GM21717 (cell line): Measurements from ENCODE around the gene SSTR5.
"Not testable (repeated sequence)": the region's sequence is repeated elsewhere in the genome, so short reads cannot be mapped to it uniquely, and the experiment has no call there.

Experiments
- ATAC-seq: cut with Tn5 transposase; IDR thresholded peaks from one replicate; pipeline ENCODE4 v1.9.1; 2021; ENCODE audit warnings: mild to moderate bottlenecking, moderate library complexity; ENCODE audit not compliant: unreplicated experiment

SSTR5 gene

GRCh38 chr16:1072526-1073261, at the start of gene SSTR5:
Gene SSTR5, plus strand, starts transcription at chr16:1072747. Its CDS starts 6,122 bp downstream, at chr16:1078869.
- no peak for ATAC-seq

DNA sequence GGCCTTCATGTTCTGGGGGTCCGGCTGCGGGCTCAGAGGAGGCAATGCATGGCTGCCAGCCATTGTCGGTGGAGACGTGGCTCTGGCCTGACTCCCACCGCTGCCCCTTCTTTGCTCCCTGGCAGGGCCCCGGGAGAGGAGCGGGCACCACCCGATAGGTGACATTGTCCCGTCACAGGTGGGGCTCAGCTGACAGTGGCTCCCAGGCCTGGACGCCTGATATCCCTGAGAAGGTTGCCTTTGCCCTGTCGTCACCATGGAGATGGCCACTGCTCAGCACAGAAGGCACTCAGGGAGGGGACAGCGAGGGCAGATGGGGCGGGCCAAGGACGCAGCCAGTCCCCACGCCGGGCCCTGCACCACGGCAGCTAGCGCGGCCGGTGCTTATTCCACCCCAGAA, 48.4 kb upstream of the SSTR5 start:
- no peak for ATAC-seq

GRCh38 chr16:1025183-1025809, 47.3 kb upstream of the SSTR5 start:
- not testable (repeated sequence) for ATAC-seq

GRCh38 chr16:1026057-1026783, 46.3 kb upstream of the SSTR5 start:
- ATAC-seq, result no peak

DNA sequence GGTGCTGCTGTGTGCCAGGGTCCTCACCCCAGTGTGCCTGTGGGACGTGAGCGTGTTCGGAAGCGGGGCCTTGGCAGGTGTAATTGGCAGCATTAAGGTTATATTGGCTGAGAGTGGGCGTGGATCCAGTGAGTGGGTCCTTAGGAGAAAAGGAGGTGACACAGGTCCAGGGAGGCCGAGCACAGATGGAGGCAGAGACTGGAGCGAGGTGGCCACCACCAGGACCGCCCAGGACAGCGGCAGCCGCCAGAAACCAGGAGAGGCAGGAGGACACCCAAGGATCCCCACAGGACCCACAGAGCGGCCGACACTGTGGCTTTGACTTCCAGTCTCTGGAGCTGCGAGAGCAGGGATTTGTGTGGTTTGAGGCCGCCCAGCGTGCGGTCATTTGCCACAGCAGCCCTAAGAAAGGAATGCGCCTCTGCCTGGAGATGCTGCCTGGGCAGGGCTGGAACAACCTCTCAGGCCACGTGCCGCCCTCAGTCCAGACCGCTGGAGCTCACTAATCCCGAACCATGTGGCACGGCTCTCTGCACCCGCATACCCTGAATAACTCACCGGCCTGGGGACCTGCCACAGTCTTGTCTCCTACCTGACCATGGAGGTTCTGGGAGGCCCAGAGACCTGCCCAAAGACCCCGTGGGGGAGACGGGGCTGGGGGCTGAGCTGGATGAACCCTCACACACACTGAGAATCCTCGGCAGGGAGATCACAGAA, 45.6 kb upstream of the SSTR5 start:
- ATAC-seq, result no peak

- no peak for ATAC-seq
These were observed 45.1 kb upstream of the SSTR5 start for GRCh38 chr16:1027501-1027815.

- ATAC-seq, result no peak
These were observed 44.5 kb upstream of the SSTR5 start for GRCh38 chr16:1028056-1028455.

DNA sequence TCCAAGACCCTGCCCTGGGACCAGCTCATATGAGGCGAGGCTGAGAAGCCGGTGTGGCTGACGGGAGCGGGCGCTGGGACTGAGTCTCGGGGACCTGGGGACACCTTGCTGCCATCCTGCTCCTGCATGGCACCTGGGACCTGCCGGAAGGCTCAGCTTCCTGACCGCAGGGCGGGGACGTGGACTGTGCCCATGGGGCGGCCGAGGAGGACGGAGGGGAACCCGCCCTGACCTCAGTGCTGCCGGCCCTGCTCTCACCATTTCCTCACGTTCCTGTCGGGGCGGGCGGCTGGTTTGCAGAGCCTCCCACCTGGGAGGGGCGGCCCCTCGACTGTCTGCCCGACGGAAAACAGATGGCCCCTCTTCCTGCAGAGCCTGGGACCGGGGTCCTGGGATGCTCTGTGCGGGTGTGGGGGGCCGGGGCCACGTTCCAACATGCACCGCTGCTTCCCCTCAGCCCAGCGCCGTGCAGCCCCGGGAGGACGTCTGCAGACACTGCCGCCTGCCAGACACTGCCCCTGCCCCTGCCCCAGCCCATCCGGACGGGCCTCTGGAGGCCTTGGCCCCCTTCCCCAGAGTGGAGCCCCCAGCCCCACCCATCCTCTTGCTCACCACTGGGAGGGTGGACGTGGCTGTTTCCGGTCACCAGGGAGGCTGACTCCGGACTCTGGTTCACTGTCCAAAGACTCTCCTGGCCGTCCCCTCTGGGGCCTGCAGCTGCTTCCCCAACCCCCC, 43.9 kb upstream of the SSTR5 start:
- no peak for ATAC-seq

DNA sequence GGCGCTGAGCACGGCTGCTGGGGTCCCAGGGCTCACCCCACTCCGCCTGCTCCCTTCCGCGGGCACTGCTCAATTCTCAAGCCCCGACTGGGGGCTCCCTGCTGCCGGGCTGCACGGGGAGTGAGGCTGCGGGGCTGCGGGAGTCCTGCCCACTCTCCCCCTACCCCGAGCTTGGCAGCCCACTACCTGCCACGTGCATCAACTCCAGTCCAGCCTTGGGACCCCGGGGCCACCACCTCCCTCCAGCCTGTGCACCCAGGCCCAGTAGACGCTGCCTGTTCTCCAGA, 43.3 kb upstream of the SSTR5 start:
- ATAC-seq, result no peak

GRCh38 chr16:1030473-1030901, 42.1 kb upstream of the SSTR5 start:
- ATAC-seq, result no peak

- ATAC-seq, result no peak
These were observed 40.9 kb upstream of the SSTR5 start for GRCh38 chr16:1031666-1032065.

DNA sequence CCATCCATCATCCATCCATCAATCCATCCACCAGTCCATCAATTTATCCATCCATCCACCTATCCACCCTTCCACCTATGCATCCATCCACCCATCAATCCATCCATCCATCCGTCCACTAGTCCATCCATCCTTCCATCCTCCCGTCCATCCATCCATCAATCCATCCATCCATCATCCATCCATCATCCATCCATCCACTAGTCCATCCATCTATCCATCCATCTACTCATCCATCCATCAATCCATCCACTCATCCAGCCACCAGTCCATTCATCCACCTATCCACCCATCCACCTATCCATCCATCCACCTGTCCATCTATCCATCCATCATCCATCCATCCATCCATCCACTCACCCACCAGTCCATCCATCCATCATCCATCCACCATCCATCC, 39.9 kb upstream of the SSTR5 start:
- ATAC-seq, result no peak

GRCh38 chr16:1033128-1033679, 39.3 kb upstream of the SSTR5 start:
- no peak for ATAC-seq

DNA sequence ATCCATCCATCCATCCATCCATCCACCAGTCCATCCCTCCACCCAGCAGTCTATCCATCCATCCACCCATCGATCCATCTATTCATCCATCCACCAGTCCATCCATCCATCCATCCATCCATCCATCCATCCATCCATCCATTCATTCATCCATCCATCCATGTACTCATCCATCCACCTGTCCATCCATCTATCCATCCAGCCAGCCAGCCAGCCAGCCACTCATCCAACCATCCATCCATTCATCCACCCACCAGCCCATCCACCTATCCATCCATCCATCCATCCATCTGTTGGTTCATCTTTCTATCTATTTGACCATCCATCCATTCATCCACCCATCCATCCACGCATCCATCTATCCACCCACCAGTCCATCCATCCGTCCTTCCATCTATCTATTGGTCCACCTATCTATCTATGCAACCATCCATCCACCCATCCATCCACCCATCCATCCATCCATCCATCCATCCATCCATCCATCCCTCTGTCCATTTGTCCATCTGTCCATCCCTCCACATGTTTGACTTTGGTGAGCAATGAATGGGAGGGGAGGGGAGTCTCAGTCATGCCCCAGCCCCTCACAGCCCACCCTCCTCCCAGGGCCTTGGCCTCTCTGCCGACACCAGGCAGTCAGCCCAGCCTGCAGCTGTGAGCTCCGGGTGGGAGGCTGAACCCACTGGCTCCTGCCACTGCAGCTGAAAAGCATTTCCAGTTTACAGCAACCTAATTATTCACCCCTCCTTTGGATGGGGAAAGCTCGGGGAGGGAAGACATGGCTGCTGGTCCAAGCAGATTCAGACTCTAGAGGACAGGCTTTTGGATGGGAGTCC, 38.1 kb upstream of the SSTR5 start:
- ATAC-seq, result no peak

DNA sequence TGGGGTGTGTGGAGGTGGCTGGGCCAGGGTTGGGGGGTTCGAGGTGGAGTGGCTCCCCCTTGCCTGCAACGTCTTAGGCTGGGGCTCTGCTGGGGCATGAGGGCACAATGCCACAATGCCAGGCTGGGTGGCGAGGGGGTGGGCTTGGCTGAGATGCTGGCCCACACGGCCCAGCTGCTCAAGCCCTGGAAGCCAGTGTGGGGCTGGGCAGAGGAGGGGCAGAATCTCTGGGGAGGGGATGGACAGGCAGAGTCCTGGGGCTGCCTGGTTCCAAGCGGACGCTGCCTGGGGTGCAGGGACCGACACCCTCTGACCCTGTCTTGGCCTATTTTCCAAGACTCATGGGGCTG, 37.5 kb upstream of the SSTR5 start:
- ATAC-seq, result no peak

DNA sequence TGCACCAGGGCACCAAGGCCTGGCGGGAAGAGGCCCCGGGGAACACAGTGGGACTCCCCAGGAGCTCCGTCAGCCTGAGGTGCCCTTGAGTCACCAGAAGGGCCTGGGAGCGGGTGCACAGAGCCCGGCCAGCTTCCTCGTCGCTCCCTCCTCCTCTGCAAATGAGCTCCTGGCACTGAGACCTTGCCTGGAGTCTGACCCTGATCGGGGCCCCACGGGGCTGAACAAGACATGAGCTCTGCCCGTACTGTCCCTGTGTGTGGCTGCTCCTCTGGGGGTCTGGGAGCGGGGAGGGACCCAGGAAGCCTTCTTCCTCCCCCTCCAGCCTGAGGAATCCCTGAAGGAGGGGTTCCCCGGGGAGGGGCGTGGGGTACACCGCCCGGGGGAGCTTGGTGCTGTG, 36.4 kb upstream of the SSTR5 start:
- ATAC-seq, result no peak

DNA sequence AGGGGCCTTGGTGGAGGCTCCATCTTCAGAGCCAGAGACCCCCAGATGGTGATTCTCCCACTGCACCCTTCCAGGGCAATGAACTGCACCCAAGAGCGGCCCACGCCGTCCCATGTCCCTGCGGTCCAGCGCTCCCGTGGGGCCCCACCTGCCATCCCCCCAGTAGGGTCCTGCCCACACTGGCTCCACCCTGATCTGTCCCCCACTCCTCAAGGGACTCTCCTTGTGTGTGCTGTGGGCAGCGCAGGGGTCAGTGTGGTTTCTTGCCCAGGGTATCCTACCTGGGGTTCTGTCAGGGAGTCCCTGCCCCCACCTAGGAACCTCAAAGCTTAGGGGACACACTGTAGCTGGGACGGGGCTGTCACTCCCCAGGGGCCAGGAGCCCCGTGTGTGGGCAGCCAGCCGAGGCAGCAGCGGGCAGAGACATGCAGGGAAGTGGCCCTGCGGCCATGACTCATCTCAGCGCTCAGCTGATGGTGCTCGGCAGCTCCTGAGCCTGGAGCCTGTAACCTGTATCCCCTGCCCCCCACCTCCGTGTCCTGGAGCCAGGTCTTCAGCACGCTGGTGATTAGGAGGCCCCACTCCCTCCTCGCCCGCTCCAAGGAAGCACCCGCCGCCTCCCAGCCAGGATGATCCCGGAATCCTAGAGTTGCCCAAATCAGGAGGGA, 35.7 kb upstream of the SSTR5 start:
- no peak for ATAC-seq

DNA sequence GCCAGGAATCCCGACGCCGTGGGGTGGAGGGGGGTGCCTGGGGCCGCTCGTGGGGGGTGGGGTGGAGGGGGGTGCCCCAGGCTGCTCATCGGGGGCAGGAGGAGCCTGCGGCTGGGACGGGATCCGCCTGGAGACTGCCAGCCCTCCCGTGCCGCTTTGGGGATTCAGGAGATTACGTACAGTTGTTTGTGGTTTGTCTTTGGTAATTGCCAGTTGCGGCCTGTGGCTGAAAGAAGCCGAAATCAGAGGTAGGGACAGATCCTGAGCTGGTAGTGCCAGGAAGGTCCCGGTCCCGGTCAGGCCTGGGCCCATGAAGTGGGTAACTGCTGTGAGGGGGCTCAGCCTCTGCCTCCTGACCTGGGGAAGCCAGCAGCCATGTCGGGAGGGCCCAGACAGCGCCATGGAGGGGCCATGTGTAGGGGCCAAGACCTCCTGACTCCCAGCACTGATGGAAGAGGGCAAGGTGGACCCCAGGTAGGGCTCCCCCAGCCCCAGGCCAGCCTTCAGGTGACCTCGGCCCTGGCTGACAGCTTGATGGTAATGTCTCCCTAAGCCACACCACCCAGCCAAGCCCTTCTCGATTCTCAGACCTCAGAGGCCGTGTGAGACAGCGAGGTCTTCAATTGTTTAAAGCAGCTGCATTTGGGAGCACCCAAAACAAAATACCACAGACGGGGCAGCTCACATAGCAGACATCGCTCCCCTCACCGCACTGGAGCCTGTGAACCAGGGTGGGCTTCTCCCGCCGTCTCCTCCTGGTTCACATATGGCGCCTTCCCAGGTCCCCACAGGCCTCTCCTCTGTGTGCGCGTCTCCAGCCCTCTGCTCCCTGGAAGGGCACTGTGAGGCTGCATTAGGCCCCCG, 34.9 kb upstream of the SSTR5 start:
- no peak for ATAC-seq

DNA sequence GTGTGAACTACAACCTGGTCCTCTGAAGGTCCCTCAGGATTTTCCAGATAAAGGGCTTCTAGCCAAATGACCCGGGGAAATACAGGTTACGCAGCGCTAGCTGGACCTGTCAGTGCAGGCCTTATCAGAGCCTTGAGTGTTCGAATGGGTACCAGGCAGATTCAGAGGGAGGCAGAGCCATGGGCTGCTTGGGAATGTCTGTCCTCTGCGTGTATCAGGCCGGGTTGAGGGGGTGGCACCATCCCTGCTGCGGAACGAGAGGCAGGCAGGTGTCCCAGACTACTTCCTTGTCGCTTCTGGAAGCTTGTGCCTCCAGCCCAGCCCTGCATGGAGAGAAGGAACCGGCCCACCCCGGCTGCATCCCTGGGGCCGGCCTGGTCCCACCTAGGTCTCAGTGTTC, 33.6 kb upstream of the SSTR5 start:
- ATAC-seq, result no peak
